Lower leg skin (tissue), 3 donors: ENCODE data around the gene DSCAML1.

Source experiments
- CTCF ChIP-seq, 3 donors: fragments of 450-650 bp; IDR thresholded peaks; one replicate each; pipeline ENCODE4 v1.5.1; 2016; ENCODE audit warnings: antibody characterized with exemption in 3 of 3, mild to moderate bottlenecking in 3 of 3, moderate library complexity in 2 of 3
- POLR2A ChIP-seq, 2 donors: fragments of 450-650 bp; IDR thresholded peaks; one replicate each; pipeline ENCODE4 v1.6.1; 2016 to 2017; ENCODE audit warnings: antibody characterized with exemption in 2 of 2, mild to moderate bottlenecking in 1 of 2, moderate library complexity in 1 of 2

DNA sequence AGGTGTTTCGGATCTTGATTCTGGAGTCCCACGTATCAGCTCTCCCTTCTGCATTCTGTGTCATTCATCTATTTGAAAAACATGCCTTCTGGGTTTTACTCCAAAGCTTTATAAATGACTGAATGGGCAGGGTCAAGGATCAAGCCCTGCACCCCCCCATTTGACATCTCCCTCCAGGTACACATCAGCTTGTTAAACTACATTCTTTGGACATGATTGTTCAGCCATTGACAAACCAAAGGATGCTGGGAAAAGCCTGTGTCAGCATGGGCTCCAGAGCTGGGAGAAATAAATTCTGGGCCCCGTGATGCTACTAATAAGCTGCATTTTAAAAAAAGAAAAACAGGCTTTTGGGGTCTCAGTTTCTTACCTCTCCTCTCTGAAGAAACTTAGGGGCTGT is 103.7 kb downstream of the DSCAML1 start:
- no peak for TF ChIP-seq CTCF (IDR thresholded peaks at IDR 0.05)
- TF ChIP-seq POLR2A (IDR thresholded peaks at IDR 0.05) = no peak
